GM21447 (cell line): ENCODE measurements around the gene C3orf70.

Source experiments
- ATAC-seq: cut with Tn5 transposase; IDR thresholded peaks from one replicate; pipeline ENCODE4 v1.9.1; 2021; ENCODE audit not compliant: unreplicated experiment

C3orf70 gene

DNA sequence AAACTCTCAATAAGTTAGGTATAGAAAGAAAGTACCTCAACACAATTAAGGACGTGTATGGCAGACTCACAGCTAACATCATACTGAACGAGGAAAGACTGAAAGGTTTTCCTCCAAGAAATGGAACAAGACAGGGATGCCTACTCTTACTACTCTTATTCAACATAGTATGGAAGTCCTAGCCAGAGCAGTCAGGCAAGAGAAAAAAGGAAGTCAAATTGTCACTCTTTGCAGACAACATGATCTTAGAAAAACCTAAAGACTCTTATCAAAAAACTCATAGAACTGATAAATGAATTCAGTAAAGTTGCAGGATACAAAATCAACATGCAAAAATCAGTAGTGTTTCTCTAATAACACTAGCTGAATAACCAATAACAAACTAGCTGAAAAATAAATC is 96.0 kb downstream of the C3orf70 start:
- ATAC-seq: no peak

DNA sequence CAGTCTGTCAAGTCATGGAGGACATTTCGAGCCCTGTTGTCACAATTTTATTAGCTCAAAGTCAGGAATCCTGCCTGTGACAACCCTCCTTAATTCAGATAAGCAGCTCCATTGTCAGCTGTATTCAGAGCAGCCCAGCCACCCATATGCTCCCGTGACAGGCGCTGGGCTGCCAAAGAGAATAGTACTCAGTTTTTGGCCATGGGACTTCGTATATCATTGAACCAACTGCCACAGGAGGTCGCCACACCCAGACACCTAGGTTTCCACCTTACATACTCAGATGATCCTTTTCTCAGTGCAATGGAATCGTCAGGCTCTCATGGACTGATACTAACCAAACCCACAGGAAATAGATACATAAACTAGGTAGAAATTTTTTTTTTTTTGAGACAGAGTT is 100.2 kb downstream of the C3orf70 start:
- ATAC-seq: no peak

DNA sequence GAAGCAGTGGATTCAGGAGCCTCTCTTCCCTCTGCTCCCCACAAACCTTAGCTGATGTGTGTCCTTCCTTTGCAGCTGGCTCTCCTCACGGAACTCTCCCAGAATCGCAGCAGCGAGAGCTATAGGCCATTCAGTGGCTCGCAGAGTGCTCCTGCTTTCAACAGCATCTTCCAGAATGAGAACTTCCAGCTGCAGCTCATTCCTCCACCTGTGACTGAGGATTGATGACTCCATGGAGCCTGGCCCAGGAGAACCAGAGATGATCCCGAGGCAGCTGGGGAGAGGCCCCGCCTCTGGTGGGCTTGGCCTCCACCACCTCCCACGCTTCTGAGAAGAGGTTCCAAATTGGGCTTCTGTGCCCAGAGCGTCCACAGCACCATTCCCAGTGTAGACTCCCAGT is 101.1 kb downstream of the C3orf70 start:
- no peak for ATAC-seq

DNA sequence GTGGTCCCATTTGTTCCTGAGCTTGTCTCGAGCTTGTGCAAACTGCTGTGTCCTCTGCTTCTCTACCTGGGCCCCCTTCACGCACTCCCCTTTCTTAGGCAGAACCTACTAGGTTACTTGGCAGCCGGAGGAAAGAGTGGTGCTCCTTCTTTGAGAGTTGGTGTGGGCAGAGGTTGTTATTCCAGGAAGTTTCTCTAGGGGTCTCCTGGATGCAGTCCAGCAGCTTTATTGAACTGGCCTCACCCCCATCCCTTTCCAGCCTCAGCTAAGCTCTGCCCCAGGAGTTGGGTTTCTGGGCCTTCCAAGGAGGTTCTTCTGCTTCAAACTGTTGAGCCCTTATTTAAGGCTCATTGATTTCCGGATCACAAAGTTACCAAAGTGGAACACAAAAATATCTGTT is 103.2 kb downstream of the C3orf70 start:
- ATAC-seq: no peak

DNA sequence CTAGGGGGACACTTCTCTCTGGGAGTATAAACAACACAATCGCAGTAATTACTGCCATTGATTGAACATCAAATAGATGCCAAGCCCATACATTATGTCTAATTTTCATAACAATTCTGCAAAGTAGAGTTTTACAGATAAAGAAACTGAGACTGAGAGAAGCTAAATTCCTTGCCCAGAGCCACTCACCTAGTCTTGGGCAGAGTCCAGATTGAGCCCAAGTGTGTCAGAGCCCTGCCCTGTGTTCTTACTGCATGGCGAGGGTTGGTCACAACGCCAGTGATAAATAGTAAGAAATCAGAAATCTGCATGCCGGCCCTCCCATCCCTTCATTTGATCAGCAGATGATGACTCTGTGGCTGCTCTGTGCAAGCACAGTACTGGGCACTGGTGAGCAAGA is 106.3 kb downstream of the C3orf70 start:
- ATAC-seq: no peak

DNA sequence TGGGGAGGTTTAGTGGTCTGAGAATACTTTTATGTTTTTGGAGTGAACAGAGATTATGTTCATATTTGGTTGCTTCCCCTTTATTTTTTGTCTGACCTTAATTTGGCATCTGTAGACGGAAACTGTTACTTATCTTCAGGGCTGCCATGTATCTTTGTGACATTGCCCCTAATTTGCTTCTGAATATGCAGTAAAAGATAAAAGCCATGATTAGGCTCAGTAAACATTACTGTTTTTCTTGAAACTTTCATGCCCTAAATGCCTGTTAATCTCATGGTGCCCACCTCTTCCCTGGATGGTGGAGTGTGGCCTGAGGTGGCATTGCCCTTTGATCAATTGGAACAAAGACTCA is 106.7 kb downstream of the C3orf70 start:
- no peak for ATAC-seq

DNA sequence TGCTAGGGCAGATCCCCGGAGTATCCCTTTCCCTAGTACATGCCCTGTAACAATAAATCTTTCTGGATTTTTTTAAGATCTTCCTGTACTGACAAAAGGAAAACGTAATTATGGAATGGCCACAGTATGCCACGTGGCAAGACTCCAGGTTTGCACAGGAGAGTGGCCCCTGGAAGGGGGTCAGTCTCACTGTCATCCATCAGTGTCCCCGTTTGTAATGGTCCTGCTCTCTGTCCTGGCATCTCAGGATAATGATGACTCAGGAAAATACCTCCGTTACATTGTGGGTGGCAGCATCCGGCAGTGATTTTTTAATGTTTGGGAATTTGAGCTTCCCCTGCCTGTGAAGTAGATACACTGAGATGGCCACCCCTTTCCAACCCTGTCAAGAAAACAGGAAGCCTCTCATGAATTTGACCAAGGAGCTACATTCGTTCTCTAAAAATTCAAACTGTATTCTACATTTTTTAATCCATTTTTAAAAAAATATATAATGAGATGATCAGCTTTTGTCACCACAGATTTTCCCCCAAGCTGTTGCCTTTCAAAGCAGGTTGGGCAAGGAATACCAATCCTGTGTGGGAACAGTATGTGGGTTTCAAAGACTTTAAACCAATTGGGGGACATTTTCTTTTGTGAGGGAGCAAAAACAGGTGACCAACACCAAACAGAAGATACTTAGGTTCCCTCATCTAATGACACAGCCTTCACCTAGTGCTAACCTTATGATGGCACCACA is 110.4 kb downstream of the C3orf70 start:
- ATAC-seq: no peak

DNA sequence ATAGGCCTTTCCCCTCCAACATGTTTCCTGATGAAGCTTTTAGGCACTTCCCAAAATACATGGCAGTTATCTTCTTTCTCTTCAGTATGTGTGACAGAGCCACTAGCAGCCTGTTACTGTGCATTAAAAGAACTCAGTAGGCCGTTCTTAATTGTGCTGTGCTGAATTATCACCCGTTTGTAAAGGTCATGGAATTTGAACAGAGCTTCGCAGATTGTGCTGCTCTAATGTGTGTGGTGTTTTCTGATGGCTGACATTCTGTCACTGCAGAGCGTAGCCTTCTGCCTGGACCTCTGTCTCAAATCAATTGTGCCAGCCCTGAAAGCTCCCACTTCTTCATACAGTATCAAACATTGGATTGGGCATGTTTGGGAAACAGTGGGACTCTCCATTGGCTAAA is 111.3 kb downstream of the C3orf70 start:
- no peak for ATAC-seq

DNA sequence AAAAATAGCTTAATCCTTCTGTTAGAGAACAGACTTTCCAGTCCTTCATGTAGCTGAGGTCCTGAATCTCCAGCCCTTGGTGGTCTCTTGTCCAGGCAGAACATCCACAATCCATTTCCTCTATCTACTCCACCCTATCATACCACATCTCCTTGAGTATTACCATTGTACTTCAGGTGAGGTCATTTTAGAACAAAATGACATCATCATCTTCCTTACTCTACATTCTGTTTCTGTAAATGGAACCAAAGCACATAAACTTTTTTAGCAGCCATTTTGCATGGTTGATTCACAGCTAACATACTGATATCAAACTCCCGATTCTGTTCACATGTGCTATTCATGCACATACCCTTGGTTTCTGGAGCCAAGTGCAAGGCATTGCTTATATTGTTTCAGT is 112.4 kb downstream of the C3orf70 start:
- no peak for ATAC-seq

DNA sequence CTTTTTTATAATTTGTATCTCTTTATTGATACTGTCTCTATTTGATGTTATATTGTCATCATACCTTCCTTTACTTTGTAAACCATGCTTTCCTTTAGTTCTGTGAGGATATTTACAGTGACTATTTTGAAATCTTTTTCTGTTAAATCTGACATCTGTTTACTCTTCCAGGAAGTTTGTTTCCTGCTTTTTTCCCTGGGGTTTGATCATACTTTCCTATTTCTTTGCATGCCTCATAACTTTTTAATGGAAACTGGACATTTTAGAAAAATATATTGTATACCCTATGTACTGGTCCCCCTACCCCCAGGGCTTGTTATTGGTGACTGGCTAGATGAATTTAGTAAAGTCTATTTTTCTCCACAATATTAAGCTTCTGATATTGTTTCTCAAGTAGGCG is 115.1 kb downstream of the C3orf70 start:
- ATAC-seq: no peak

DNA sequence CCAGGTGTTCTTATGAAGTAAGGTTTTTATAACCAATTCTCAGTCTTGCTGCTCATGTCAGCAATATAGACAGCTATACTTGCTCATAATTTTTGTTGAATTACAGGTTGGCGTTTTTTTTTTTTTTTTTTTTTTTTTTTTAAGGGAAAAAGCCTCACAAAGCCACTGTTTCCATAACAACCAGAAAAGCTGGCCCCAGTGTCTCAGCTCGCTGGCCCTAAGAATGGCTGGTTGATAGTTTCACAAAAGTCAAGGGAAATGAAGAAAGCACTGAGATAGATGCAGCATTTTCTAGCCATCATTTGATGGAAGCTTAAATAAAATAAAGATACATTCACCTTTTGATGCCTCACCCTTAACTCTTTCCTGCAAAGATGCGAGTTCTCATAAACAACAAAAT is 121.9 kb downstream of the C3orf70 start:
- no peak for ATAC-seq

DNA sequence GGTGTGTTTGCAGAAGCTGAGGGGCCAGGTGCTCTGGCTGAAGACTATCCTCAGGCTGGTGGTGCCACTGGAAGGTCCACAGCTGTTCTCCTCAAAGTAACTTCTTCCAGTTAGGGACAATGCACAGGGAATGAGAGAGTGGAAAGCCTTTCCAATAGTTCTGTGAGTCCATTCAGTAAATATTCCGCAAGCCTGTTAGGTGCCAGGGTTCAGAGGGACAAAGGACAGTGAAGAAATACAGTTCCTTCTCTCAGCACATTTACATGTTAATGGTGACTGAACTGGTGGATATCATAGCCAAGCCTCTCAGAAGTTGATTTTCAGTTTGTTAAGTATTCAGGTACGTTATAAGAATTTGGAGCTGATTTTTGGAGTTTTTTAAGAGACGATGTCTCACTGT is 122.5 kb downstream of the C3orf70 start:
- no peak for ATAC-seq

DNA sequence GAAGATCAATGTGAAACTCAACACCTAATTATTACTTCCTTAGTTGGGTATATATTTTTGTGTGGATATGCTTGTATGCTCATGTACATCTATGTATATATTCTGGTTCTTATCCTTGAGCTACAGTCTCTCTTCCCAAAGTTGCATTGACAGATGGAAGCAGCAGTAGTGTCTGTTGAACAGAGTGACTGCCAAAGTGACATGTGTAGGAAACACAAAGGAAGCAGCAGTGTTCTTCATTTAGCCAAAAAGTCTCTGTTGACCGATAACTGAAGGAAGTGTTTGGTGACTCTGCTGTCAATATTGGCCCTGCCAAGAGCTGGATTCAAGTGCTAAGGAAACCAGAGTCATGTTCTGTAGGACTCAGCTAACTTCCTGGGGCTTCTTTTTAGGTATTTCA is 123.8 kb downstream of the C3orf70 start:
- no peak for ATAC-seq

DNA sequence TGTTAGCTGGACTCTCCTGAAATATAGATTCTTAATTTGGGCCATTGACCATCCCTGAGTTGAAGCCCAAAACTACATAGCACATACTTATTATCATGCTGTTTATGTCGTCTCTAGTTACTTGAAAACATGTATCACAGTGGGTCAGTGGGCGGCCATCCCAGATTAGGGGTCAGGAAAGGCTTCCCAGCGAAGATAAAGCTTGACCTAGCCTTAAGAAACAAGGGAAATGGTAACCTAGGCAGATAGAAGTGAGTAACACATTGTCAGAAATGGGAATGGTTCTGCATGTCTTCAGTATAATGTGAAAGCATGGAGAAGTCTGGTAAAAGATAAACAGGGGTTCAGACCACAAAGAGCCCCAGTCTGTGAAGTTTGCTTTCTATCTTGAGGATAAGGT is 124.7 kb downstream of the C3orf70 start:
- ATAC-seq: no peak
